H1 (cell line): Measurements from ENCODE around the gene NR2C2. TPM values are rescaled to one million over a fixed set of nuclear protein-coding genes. Genes with fewer than 3 reads are reported as not detected.

Source experiments
- CTCF ChIA-PET: fragments of 300-600 bp; sonication (Branson Sonifier 250); formaldehyde crosslinking; loops from one replicate; lab custom pipeline; 2021; ENCODE audit not compliant: partially characterized antibody; lab: Charles Lee
- POLR2A ChIA-PET: fragments of 300-600 bp; sonication (Branson Sonifier 250); formaldehyde crosslinking; loops from one replicate; lab custom pipeline; 2021; ENCODE audit warnings: inconsistent platforms; ENCODE audit not compliant: partially characterized antibody; lab: Charles Lee
- DNase-seq, 2 experiments: peaks; one replicate each; pipeline versions ENCODE4 v3.0.0 to v3.0.0-alpha.2; 2010 to 2022; ENCODE audit warnings: low spot score in 2 of 2, low read depth in 1 of 2, mixed read lengths in 1 of 2
- FAIRE-seq: peaks from 2 replicates; lab custom pipeline; 2011; peaks lifted over from hg19 to GRCh38; lab: Jason Lieb, UNC
- H2AFZ ChIP-seq: 2 replicates; pipeline ENCODE4 v1.8.1; 2012; ENCODE audit warnings: low read length, inconsistent platforms
- H2AK5ac ChIP-seq: 2 replicates; pipeline ENCODE4 v1.6.1; 2013; ENCODE audit warnings: low read depth, low read length
- H2BK120ac ChIP-seq: replicated peaks from 2 replicates; pipeline ENCODE3; 2013; ENCODE audit warnings: low read depth, low read length, inconsistent platforms
- H2BK12ac ChIP-seq: 2 replicates; pipeline ENCODE4 v1.6.1; 2013; ENCODE audit warnings: low read depth, low read length
- H2BK15ac ChIP-seq: 2 replicates; pipeline ENCODE4 v1.6.1; 2013; ENCODE audit warnings: low read length
- H2BK20ac ChIP-seq: 2 replicates; pipeline ENCODE4 v1.6.1; 2013; ENCODE audit warnings: low read length
- H2BK5ac ChIP-seq: 2 replicates; pipeline ENCODE4 v1.6.1; 2013; ENCODE audit warnings: low read depth, low read length
- H3K14ac ChIP-seq: 2 replicates; pipeline ENCODE4 v1.6.1; 2013; ENCODE audit warnings: inconsistent platforms; ENCODE audit not compliant: insufficient read length
- H3K18ac ChIP-seq: 2 replicates; pipeline ENCODE4 v1.6.1; 2013; ENCODE audit warnings: low read length; ENCODE audit errors: extremely low read depth
- H3K23ac ChIP-seq: 2 replicates; pipeline ENCODE4 v1.6.1; 2013; ENCODE audit warnings: inconsistent platforms; ENCODE audit not compliant: insufficient read length
- H3K23me2 ChIP-seq: 2 replicates; pipeline ENCODE4 v1.6.1; 2013; ENCODE audit warnings: low read depth, low read length
- H3K27ac ChIP-seq: 2 replicates; pipeline ENCODE4 v1.6.1; 2011; ENCODE audit warnings: low read depth, low read length, inconsistent platforms
- H3K27me3 ChIP-seq, 4 experiments: replicated peaks in 1 of 4; 1 replicate in 1 of 4; 2 replicates in 3 of 4; pipeline versions ENCODE4 v1.6.1 to v1.8.1; 2011 to 2013; ENCODE audit warnings: low read length in 3 of 4, mild to moderate bottlenecking in 3 of 4, inconsistent platforms in 2 of 4, mixed read lengths in 2 of 4, moderate library complexity in 1 of 4; ENCODE audit not compliant: control insufficient read depth in 3 of 4, insufficient read depth in 3 of 4; ENCODE audit errors: extremely low read depth in 1 of 4
- H3K36me3 ChIP-seq, 4 experiments: 2 replicates each; pipeline versions ENCODE4 v1.6.1 to v1.8.1; 2011 to 2013; ENCODE audit warnings: mild to moderate bottlenecking in 4 of 4, low read length in 3 of 4, moderate library complexity in 2 of 4, control low read depth in 1 of 4, inconsistent platforms in 1 of 4; ENCODE audit not compliant: insufficient read depth in 4 of 4, control insufficient read depth in 2 of 4
- H3K4ac ChIP-seq: replicated peaks from 2 replicates; pipeline ENCODE3; 2013; ENCODE audit warnings: low read length, low read depth, mixed read lengths, inconsistent platforms; ENCODE audit not compliant: insufficient read length
- H3K4me1 ChIP-seq, 4 experiments: replicated peaks in 1 of 4; 1 replicate in 1 of 4; 2 replicates in 3 of 4; pipeline versions ENCODE4 v1.6.1 to v1.8.1; 2011 to 2013; ENCODE audit warnings: low read length in 3 of 4, inconsistent platforms in 2 of 4, mixed read lengths in 1 of 4; ENCODE audit not compliant: insufficient read depth in 4 of 4, control insufficient read depth in 3 of 4
- H3K4me2 ChIP-seq, 2 experiments: 2 replicates each; pipeline versions ENCODE4 v1.6.1 to v1.8.1; 2011 to 2013; ENCODE audit warnings: low read depth in 2 of 2, low read length in 2 of 2, control low read depth in 1 of 2, inconsistent platforms in 1 of 2, mild to moderate bottlenecking in 1 of 2; ENCODE audit not compliant: insufficient read depth in 1 of 2
- H3K4me3 ChIP-seq, 4 experiments: fragments of 200-600, 300-600 bp in 1 of 4; sonication (generic), shearing (Covaris generic), sonication (Bioruptor Twin) in 1 of 4; 2 replicates each; pipeline versions ENCODE4 v1.5.1 to v1.8.1; 2011 to 2016; ENCODE audit warnings: low read length in 4 of 4, low read depth in 3 of 4, control low read depth in 2 of 4, inconsistent platforms in 2 of 4, mild to moderate bottlenecking in 2 of 4, mixed read lengths in 1 of 4, moderate library complexity in 1 of 4; ENCODE audit not compliant: insufficient read depth in 2 of 4; ENCODE audit errors: extremely low read depth in 1 of 4
- H3K56ac ChIP-seq: replicated peaks from 2 replicates; pipeline ENCODE3; 2013; ENCODE audit warnings: low read depth, mild to moderate bottlenecking, mixed read lengths, low read length, inconsistent platforms; ENCODE audit not compliant: insufficient read length
- H3K79me1 ChIP-seq: 2 replicates; pipeline ENCODE4 v1.6.1; 2013; ENCODE audit warnings: low read depth, low read length, control low read depth
- H3K79me2 ChIP-seq, 2 experiments: 2 replicates each; pipeline versions ENCODE4 v1.6.1 to v1.8.1; 2012 to 2013; ENCODE audit warnings: low read length in 2 of 2, mild to moderate bottlenecking in 2 of 2, inconsistent platforms in 1 of 2; ENCODE audit not compliant: insufficient read depth in 2 of 2, control insufficient read depth in 1 of 2
- H3K9ac ChIP-seq, 4 experiments: replicated peaks in 1 of 4; 1 replicate in 1 of 4; 2 replicates in 3 of 4; pipeline versions ENCODE4 v1.6.1 to v1.8.1; 2011 to 2013; ENCODE audit warnings: low read depth in 3 of 4, low read length in 3 of 4, control low read depth in 2 of 4, mild to moderate bottlenecking in 2 of 4, moderate library complexity in 2 of 4, inconsistent platforms in 1 of 4; ENCODE audit errors: extremely low read depth in 1 of 4
- H3K9me3 ChIP-seq, 2 experiments: 2 replicates each; pipeline versions ENCODE4 v1.6.1 to v1.8.1; 2012 to 2013; ENCODE audit warnings: mild to moderate bottlenecking in 2 of 2, moderate library complexity in 2 of 2, control low read depth in 1 of 2, inconsistent platforms in 1 of 2, low read depth in 1 of 2, low read length in 1 of 2, mixed read lengths in 1 of 2; ENCODE audit not compliant: insufficient read depth in 2 of 2
- H4K20me1 ChIP-seq, 2 experiments: replicated peaks in 1 of 2; 2 replicates each; pipeline versions ENCODE3 to v1.8.1; 2011 to 2013; ENCODE audit warnings: inconsistent platforms in 2 of 2, low read length in 2 of 2, mild to moderate bottlenecking in 1 of 2; ENCODE audit not compliant: insufficient read depth in 2 of 2, control insufficient read depth in 1 of 2
- H4K5ac ChIP-seq: 2 replicates; pipeline ENCODE4 v1.6.1; 2013; ENCODE audit warnings: low read length, low read depth, mixed read lengths, inconsistent platforms; ENCODE audit not compliant: insufficient read length
- H4K8ac ChIP-seq: 2 replicates; pipeline ENCODE4 v1.8.0; 2013; ENCODE audit warnings: mild to moderate bottlenecking, moderate library complexity, low read length, inconsistent platforms; ENCODE audit not compliant: insufficient read depth; ENCODE audit errors: extremely low read depth
- H4K91ac ChIP-seq: replicated peaks from 2 replicates; pipeline ENCODE3; 2013; ENCODE audit warnings: low read length, mixed read lengths, inconsistent platforms; ENCODE audit not compliant: insufficient read length
- BRCA1 ChIP-seq: IDR thresholded peaks from 2 replicates; pipeline ENCODE4 v1.6.1; 2012; ENCODE audit warnings: low read depth, low read length, improper control_type of control experiment
- RNF2 ChIP-seq: fragments of 200-900, 300-1000 bp; sonication (generic); IDR thresholded peaks from 2 replicates; pipeline ENCODE4 v1.7.1; 2016; ENCODE audit warnings: borderline replicate concordance, low read depth, mild to moderate bottlenecking, antibody characterized with exemption, low read length; ENCODE audit not compliant: poor library complexity, severe bottlenecking; ENCODE audit errors: missing control alignments
- RXRA ChIP-seq: IDR thresholded peaks from 2 replicates; pipeline ENCODE4 v1.6.1; 2011; ENCODE audit warnings: low read depth, mild to moderate bottlenecking, low read length, moderate library complexity; ENCODE audit not compliant: insufficient read depth
- SP2 ChIP-seq: IDR thresholded peaks from 2 replicates; pipeline ENCODE4 v1.6.1; 2012; ENCODE audit warnings: mild to moderate bottlenecking, low read length, inconsistent platforms
- TCF12 ChIP-seq: IDR thresholded peaks from 2 replicates; pipeline ENCODE4 v1.6.1; 2011; ENCODE audit warnings: low read depth, mild to moderate bottlenecking, low read length
- WGBS, 2 experiments: shearing (Covaris generic) in 1 of 2; methylation state at CpG; one replicate each; pipeline versions ENCODE4 v1.1.6 to v1.1.7; 2013 to 2015; ENCODE audit warnings: low lambda C conversion rate in 2 of 2, mixed read lengths in 2 of 2, inconsistent platforms in 1 of 2, low coverage in 1 of 2, missing lambda C conversion rate in 1 of 2; ENCODE audit not compliant: insufficient replicate concordance in 2 of 2, insufficient coverage in 1 of 2, insufficient read length in 1 of 2; ENCODE audit errors: extremely low coverage in 1 of 2, missing lambda C conversion rate in 1 of 2; 5-methylcytosine and 5-hydroxymethylcytosine counted together
- polyA plus RNA-seq, 7 experiments: library from polyadenylated mRNA; depleted of rRNA in 3 of 7; stranded (reverse) in 5 of 7; unstranded in 2 of 7; fragments of >200 nt in 5 of 7; fragments of 200-250 nt in 2 of 7; gene quantifications; 1 replicate in 5 of 7; 2 replicates in 1 of 7; 4 replicates in 1 of 7; pipeline versions ENCODE4 v1.2.1 to v1.2.3, GENCODE V29; 2011 to 2013; ENCODE audit warnings: missing spikeins in 2 of 7, mixed read lengths in 2 of 7
- total RNA-seq: library from RNA; stranded (reverse); fragmentation: NEBNext Ultra II Directional; extraction: Animal tissue kit (Norgen Biotek cat#: 25700); gene quantifications from 2 replicates; pipeline ENCODE4 v1.2.1, GENCODE V29; 2021

The NR2C2 gene
- total and polyA plus RNA-seq, 2 of the 8 experiments (the other 6 are each of a cell fraction or from before 2014, with no cell fraction given): 16.6 to 44.4 TPM

- CTCF ChIA-PET: interaction anchor here (0.7 to 21.0 kb wide), 8 partner anchors 10 to 129 kb away, joined by 3 to 337 read pairs (median 56); no protein-coding TSS in a partner anchor
- H2BK20ac ChIP-seq: no peak overlapping the region
Measured at GRCh38 chr3:14911651-14912050, 35.7 kb upstream of the NR2C2 start.

More at GRCh38 chr3:14911651-14912050, 35.7 kb upstream of the NR2C2 start:
- Histone ChIP-seq H3K27ac (no peak overlapping the region), H3K36me3 (no peaks in the 10 kb centered on the region), H3K4me1 (no peaks in the 10 kb centered on the region; a peak in 2 of 7 replicates), H3K27me3 (no peaks in the 10 kb centered on the region), H3K56ac (no peak overlapping the region), H2BK12ac (no peak overlapping the region), H3K9ac (no peak overlapping the region), H2BK15ac (no peak overlapping the region), H3K4me2 (no peak overlapping the region), H3K79me2 (no peaks in the 10 kb centered on the region), H4K91ac (no peak overlapping the region), H2BK5ac (no peak overlapping the region), H3K4me3 (no peak overlapping the region), H3K9me3 (no peaks in the 10 kb centered on the region), H3K23ac (no peak overlapping the region), H3K14ac (no peak overlapping the region), H4K20me1 (no peaks in the 10 kb centered on the region), H3K4ac (no peak overlapping the region), H3K23me2 (no peaks in the 10 kb centered on the region), H2BK120ac (no peak overlapping the region), H3K79me1 (no peaks in the 10 kb centered on the region), H2AK5ac (no peak overlapping the region), H2AFZ (no peak overlapping the region), H4K5ac (no peak overlapping the region), H4K8ac (no peak overlapping the region), H3K18ac (no peak overlapping the region)
- FAIRE-seq (no peak), DNase-seq (no peak)
- POLR2A ChIA-PET: no interaction called here
- WGBS, 2 experiments: 93% methylated on average over 11 of the region's 11 CpGs; no CpG with 5 or more reads in 1 of the 2 experiments
- TF ChIP-seq BRCA1 (no peak), RXRA (no peak), TCF12 (no peak), RNF2 (no peak), SP2 (no peak)
